Cardiac atrium fibroblast (primary cell): ENCODE data around the gene GNL2. TPM values are rescaled to one million over a fixed set of nuclear protein-coding genes. Genes with fewer than 3 reads are reported as not detected.

ENCODE experiments used
- total RNA-seq: library from RNA; depleted of rRNA; stranded (reverse); fragments of >200 nt; gene quantifications from 2 replicates; pipeline ENCODE4 v1.2.3, GENCODE V29; 2015

Gene GNL2
- 27.3 and 32.6 TPM in 2 replicates for total RNA-seq

GRCh38 chr1:37595440-37596181 lies at the start of gene GNL2:
GNL2 (minus strand) TSS chr1:37595937; CDS start chr1:37595822, 115 bp downstream.

GRCh38 chr1:37634244-37634991 lies 38.7 kb upstream of the GNL2 start, which contains the start of gene RSPO1:
RSPO1 (minus strand) TSS chr1:37634892; CDS start chr1:37629661, 5,231 bp downstream.

GRCh38 chr1:37556712-37557196 lies 39.0 kb downstream of the GNL2 start, which contains the start of gene DNALI1:
DNALI1 (plus strand) TSS chr1:37556940; CDS start chr1:37556995, 55 bp downstream.

GRCh38 chr1:37553927-37554808 lies 41.6 kb downstream of the GNL2 start, which contains the start of gene SNIP1:
SNIP1 (minus strand) TSS chr1:37554293; CDS start chr1:37554229, 64 bp downstream.

Other genes with a start within 250 kb of the GNL2 start
- 1.8 and 13.6 TPM in 2 replicates for gene ZC3H12A, start 121.4 kb downstream of the GNL2 start, total RNA-seq
- gene MEAF6, start 81.2 kb downstream of the GNL2 start, total RNA-seq: 35.6 and 36.8 TPM in 2 replicates
- gene SNIP1, start 41.6 kb downstream of the GNL2 start, total RNA-seq: 6.2 and 6.7 TPM in 2 replicates
- 3.1 and 4.0 TPM in 2 replicates for gene DNALI1, start 39.0 kb downstream of the GNL2 start, total RNA-seq
- gene RSPO1, start 39.0 kb upstream of the GNL2 start, total RNA-seq: 0.16 TPM in 1 of 2 replicates, not detected in the other
- gene CDCA8, start 96.6 kb upstream of the GNL2 start, total RNA-seq: 5.2 and 9.2 TPM in 2 replicates
- gene EPHA10, start 169.2 kb upstream of the GNL2 start, total RNA-seq: not detected in 2 replicates
- 0.54 TPM in 1 of 2 replicates, not detected in the other for gene MANEAL, start 197.9 kb upstream of the GNL2 start, total RNA-seq
- 90.1 and 95.9 TPM in 2 replicates for gene C1orf122, start 211.9 kb upstream of the GNL2 start, total RNA-seq
- 14.6 and 16.1 TPM in 2 replicates for gene YRDC, start 212.3 kb upstream of the GNL2 start, total RNA-seq